ENCODE results near the gene CRYGC.

DNA sequence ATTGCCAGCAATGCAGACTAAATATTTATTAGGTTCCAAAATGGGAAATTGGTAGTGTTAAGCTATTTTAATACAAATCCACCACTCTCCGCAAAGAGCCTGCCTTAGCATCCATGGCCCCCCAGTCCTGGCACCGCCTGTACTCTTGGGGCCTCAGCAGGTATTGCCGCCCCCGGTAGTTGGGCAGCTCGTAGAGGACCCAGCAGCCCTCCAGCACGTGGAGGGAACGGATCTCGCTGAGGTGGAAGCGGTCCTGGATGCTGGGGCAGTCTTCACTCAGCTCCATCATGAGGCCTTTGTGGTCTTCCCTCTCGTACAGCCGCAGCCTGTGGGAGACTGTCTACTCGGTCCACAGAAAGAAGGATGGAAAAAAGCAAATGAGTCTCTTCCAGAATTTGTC, 1.5 kb downstream of the CRYGC start:
- no peak for TF ChIP-seq EZH2 (IDR thresholded peaks at IDR 0.05; ENCODE audit: insufficient read depth, low read length)
- TF ChIP-seq, protein P1, sequence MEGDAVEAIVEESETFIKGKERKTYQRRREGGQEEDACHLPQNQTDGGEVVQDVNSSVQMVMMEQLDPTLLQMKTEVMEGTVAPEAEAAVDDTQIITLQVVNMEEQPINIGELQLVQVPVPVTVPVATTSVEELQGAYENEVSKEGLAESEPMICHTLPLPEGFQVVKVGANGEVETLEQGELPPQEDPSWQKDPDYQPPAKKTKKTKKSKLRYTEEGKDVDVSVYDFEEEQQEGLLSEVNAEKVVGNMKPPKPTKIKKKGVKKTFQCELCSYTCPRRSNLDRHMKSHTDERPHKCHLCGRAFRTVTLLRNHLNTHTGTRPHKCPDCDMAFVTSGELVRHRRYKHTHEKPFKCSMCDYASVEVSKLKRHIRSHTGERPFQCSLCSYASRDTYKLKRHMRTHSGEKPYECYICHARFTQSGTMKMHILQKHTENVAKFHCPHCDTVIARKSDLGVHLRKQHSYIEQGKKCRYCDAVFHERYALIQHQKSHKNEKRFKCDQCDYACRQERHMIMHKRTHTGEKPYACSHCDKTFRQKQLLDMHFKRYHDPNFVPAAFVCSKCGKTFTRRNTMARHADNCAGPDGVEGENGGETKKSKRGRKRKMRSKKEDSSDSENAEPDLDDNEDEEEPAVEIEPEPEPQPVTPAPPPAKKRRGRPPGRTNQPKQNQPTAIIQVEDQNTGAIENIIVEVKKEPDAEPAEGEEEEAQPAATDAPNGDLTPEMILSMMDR (IDR thresholded peaks at IDR 0.05; ENCODE audit: insufficient read depth, low read depth, low read length): no peak

All from astrocyte (in vitro differentiated cells and primary cell).